HG03342 (cell line): ENCODE results near the gene LMO2.
"Not testable (repeated sequence)": the region's sequence is repeated elsewhere in the genome, so short reads cannot be mapped to it uniquely, and the experiment has no call there.

Experiments used
- ATAC-seq: cut with Tn5 transposase; IDR thresholded peaks from one replicate; pipeline ENCODE4 v1.9.1; 2021; ENCODE audit warnings: mild to moderate bottlenecking, moderate library complexity; ENCODE audit not compliant: unreplicated experiment

Gene LMO2

DNA sequence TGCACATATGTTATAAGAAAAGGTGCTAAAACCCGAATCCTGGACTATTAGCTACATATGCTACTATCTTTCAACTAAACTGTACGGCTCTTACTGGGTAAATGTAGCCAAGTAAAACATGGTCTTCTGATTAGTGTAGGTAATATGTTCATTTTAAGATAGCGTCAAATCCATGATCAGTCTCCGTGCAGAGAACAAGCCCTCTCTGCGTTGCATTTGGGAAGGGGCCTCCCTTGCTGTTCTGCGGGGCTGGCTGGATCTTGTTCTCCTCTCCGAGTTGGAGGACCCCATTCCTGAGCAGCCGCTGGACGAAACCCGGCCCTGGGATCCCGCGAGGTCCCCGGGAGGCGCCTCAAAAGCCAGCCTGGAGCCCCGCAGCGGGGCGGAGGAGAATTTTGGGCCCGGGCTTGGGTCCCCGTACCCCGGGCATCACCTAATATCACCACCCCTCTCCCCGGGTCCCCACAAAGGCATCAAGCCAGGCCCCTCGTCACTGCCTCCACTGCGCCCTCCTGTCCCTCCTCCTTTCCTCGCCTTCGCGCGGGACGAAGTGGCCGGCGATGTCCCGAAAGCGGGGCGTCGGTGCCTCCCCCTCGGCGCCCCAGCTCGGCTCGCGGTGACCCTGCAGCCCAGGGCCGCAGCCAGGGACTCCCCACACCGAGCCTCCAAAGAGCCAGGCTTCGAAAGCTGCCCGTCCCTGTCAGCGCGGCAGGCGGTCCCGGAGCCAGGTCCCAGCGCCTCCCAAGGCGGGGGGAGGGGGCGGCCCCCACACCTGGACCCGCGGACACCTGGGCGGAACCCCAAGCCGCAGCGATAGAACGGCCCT, 63.1 kb downstream of the LMO2 start:
- ATAC-seq, result peak; percentile 11

DNA sequence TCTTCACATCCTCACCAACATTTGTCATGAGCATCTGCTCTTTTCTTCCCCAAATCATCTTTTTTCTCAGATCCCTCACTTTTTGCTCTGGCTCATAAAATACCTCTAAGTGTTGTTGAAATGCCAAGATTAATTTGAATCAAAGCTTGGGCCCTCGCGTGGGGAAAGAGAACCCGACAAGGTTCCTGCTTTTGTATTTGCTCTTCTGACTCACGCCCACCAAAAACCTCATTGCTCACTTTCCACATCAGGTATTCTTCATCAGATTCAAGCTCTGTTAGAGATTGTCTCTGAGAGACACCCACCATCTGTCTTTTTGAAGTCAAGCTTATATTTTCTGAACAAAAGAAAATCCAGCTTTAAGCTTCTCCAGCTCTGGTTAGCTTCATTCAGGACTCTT, 64.7 kb downstream of the LMO2 start:
- no peak for ATAC-seq

DNA sequence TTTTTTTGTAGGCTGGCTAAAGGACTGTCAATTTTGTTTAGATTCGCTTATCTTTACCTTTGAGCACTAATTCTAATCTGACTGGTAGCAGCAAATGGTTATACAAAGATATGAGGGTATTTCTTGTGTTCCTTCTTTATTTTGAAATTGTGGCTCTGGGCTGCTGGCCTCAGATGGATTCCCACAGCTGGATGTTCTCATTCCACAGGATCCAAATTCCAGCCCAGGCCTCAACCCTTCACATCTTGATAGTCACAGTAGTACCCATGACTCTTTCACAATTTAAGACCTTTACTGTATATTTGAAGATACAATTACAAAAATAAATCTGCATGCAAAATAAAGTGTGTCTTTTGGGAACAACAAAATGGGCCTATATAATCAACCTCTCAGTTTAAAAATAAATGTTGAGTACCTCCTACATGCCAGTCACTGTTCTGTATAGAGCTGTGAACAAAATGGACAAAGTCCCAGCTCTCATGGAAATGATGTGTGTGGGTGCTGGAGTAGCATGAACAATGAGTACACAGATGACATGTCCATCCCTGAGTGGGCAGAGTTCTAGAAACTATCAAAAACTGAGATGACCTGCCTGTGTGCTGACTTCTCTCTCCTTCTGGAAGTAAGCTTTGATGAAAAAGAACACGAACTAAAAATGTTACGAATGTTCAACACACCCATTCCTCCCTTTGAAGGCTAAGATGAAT, 65.9 kb downstream of the LMO2 start:
- ATAC-seq, result no peak

DNA sequence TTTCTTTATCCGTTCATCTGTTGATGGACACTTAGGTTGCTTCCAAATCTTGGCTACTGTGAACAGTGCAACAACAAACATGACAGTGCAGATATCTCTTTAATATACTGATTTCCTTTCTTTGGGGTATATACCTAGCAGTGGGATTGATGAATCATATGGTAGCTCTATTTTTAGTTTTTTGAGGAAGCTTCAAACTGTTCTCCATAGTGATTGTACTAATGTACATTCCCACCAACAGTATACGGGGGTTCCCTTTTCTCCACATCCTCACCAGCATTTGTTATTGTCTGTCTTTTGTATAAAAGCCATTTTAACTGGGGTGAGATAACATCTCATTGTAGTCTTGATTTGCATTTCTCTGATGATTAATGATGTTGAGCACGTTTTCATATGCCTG, 68.9 kb downstream of the LMO2 start:
- not testable (repeated sequence) for ATAC-seq

DNA sequence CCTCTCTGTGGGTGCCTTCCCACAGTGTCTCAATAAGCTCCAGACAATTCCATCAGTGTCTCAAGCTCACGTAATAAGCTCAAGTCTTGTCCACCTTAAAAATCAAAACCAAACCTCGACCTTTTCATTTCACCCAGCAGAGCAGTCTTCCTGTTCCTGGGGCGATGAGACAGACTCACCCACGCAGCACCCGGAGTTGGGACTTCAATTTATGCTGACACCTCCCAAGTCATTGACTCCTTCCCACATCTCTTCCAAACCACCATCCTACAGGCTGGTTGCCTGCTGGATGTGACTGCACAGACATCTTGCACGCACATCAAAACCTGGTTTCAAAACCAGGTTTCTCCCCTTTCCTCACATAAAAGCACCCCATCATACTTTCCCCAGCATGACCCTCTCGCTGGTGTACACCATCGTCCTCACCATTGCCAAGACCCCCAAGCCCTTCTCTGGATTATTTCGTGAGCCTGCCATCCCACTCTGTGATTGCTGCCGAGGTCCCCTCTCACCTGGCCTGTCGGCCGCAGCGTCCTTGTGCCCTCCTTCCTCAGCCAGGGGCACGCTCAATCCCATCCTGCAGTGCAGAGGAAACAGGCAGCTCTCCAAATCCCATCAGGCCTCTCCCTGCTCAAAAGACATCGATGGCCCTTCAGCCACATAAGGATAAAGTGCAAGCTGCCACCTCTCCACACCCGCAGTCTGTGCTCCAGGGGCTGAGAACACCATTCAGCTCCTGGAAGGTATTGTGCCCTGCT, 72.4 kb downstream of the LMO2 start:
- no peak for ATAC-seq
